ENCODE data around the gene TBC1D24. TPM values are rescaled to one million over a fixed set of nuclear protein-coding genes. Genes with fewer than 3 reads are reported as not detected.

Gene TBC1D24
- total RNA-seq, 2 donors from 2014 or later: 9.6 to 10.5 TPM

GRCh38 chr16:2496223-2497115 lies 21.5 kb downstream of the TBC1D24 start:
- peaks cover 7% of the 10 kb centered on the region for H3K36me3 ChIP-seq
- no peaks in the 10 kb centered on the region for H3K27me3 ChIP-seq
- H3K4me3 ChIP-seq: no peak overlapping the region
- H3K9me3 ChIP-seq: no peaks in the 10 kb centered on the region
- H3K27ac ChIP-seq: peak overlapping the region in 1 of 2 donors; percentile 38
- no peak for TF ChIP-seq CTCF (IDR thresholded peaks at IDR 0.05)
- peaks cover 0 to 35% of the 10 kb centered on the region in 2 donors for H3K4me1 ChIP-seq
- no peak for DNase-seq (ENCODE audit: low spot score)

GRCh38 chr16:2497116-2497630 lies 22.2 kb downstream of the TBC1D24 start:
- Histone ChIP-seq H3K27ac (peak overlapping the region in 1 of 2 donors; percentile 38), H3K36me3 (peaks cover 7% of the 10 kb centered on the region), H3K4me3 (no peak overlapping the region), H3K27me3 (no peaks in the 10 kb centered on the region), H3K4me1 (peaks cover 0 to 42% of the 10 kb centered on the region in 2 donors), H3K9me3 (no peaks in the 10 kb centered on the region)
- no peak for DNase-seq (ENCODE audit: low spot score)
- TF ChIP-seq CTCF (IDR thresholded peaks at IDR 0.05): no peak

GRCh38 chr16:2497695-2498484 lies 23.0 kb downstream of the TBC1D24 start:
- DNase-seq (ENCODE audit: low spot score): no peak
- H3K4me3 ChIP-seq: no peak overlapping the region
- H3K4me1 ChIP-seq: peaks cover 0 to 49% of the 10 kb centered on the region in 2 donors
- H3K9me3 ChIP-seq: no peaks in the 10 kb centered on the region
- H3K36me3 ChIP-seq: peaks cover 7% of the 10 kb centered on the region
- no peak for TF ChIP-seq CTCF (IDR thresholded peaks at IDR 0.05)
- peak overlapping the region; percentile 10 to 38 for H3K27ac ChIP-seq
- no peaks in the 10 kb centered on the region for H3K27me3 ChIP-seq

GRCh38 chr16:2498531-2499253 lies 23.8 kb downstream of the TBC1D24 start:
- no peak for DNase-seq (ENCODE audit: low spot score)
- Histone ChIP-seq H3K9me3 (no peaks in the 10 kb centered on the region), H3K27ac (peak overlapping the region; percentile 10 to 38)

More at GRCh38 chr16:2498531-2499253, 23.8 kb downstream of the TBC1D24 start:
- peaks cover 7% of the 10 kb centered on the region for H3K36me3 ChIP-seq
- no peak for TF ChIP-seq CTCF (IDR thresholded peaks at IDR 0.05)
- no peaks in the 10 kb centered on the region for H3K27me3 ChIP-seq
- H3K4me3 ChIP-seq: no peak overlapping the region
- peaks cover 0 to 52% of the 10 kb centered on the region in 2 donors for H3K4me1 ChIP-seq
